Endothelial cell of umbilical vein (primary cell): ENCODE results near the gene YWHAQ. TPM values are rescaled to one million over a fixed set of nuclear protein-coding genes. Genes with fewer than 3 reads are reported as not detected.
"Not testable (repeated sequence)": the region's sequence is repeated elsewhere in the genome, so short reads cannot be mapped to it uniquely, and the experiment has no call there.

Source experiments
- BruUV-seq: library from RNA; stranded (reverse); fragments of 400-500 nt; replicated peaks from 2 replicates; lab custom pipeline; 2021; lab: Mats Ljungman, UMichigan
- CTCF ChIA-PET: fragments of 300-600, 350-600 bp; sonication (Branson Sonifier 250); formaldehyde crosslinking; loops from one replicate; lab custom pipeline; 2021; ENCODE audit warnings: antibody characterized with exemption, inconsistent platforms; lab: Charles Lee
- POLR2A ChIA-PET: fragments of 300-600, 350-600 bp; sonication (Branson Sonifier 250); formaldehyde crosslinking; loops from one replicate; lab custom pipeline; 2021; ENCODE audit warnings: antibody characterized with exemption, inconsistent platforms; lab: Charles Lee
- DNase-seq: peaks from one replicate; pipeline ENCODE4 v3.0.0-alpha.2; 2011; ENCODE audit warnings: low read depth, low spot score
- FAIRE-seq: peaks from 2 replicates; lab custom pipeline; 2011; peaks lifted over from hg19 to GRCh38; lab: Jason Lieb, UNC
- H2AFZ ChIP-seq: 2 replicates; pipeline ENCODE4 v1.6.0; 2012; ENCODE audit warnings: low read depth, low read length, control low read depth, inconsistent platforms
- H3K27ac ChIP-seq: 2 replicates; pipeline ENCODE4 v1.5.1; 2011; ENCODE audit warnings: low read depth, mild to moderate bottlenecking, control low read depth, low read length, moderate library complexity; ENCODE audit not compliant: insufficient read depth
- H3K27me3 ChIP-seq, 2 experiments: 2 replicates each; pipeline versions ENCODE4 v1.6.0 to v1.6.1; 2011; ENCODE audit warnings: low read length in 2 of 2, mixed read lengths in 1 of 2; ENCODE audit not compliant: control insufficient read depth in 2 of 2, insufficient read depth in 2 of 2
- H3K36me3 ChIP-seq, 2 experiments: 2 replicates in 1 of 2; 3 replicates in 1 of 2; pipeline ENCODE4 v1.5.1; 2011; ENCODE audit warnings: low read length in 2 of 2, mild to moderate bottlenecking in 1 of 2, moderate library complexity in 1 of 2; ENCODE audit not compliant: control insufficient read depth in 2 of 2, insufficient read depth in 2 of 2; ENCODE audit errors: extremely low read depth in 1 of 2
- H3K4me1 ChIP-seq: 3 replicates; pipeline ENCODE4 v1.5.1; 2011; ENCODE audit warnings: mild to moderate bottlenecking, low read length; ENCODE audit not compliant: control insufficient read depth, insufficient read depth; ENCODE audit errors: extremely low read depth
- H3K4me2 ChIP-seq: 2 replicates; pipeline ENCODE4 v1.6.1; 2011; ENCODE audit warnings: low read length, control low read depth, mixed read lengths; ENCODE audit not compliant: insufficient read depth
- H3K4me3 ChIP-seq, 3 experiments: fragments of 200-600 bp in 1 of 3; sonication (generic), shearing (Covaris generic) in 1 of 3; replicated peaks in 1 of 3; 2 replicates each; pipeline ENCODE4 v1.5.1; 2011 to 2016; ENCODE audit warnings: control low read depth in 3 of 3, low read length in 3 of 3, mild to moderate bottlenecking in 2 of 3, inconsistent platforms in 1 of 3, low read depth in 1 of 3, moderate library complexity in 1 of 3; ENCODE audit not compliant: insufficient read depth in 1 of 3
- H3K79me2 ChIP-seq: 2 replicates; pipeline ENCODE4 v1.6.0; 2012; ENCODE audit warnings: low read length, inconsistent platforms; ENCODE audit not compliant: control insufficient read depth, insufficient read depth
- H3K9ac ChIP-seq: replicated peaks from 2 replicates; pipeline ENCODE3; 2011; ENCODE audit warnings: low read length, control low read depth; ENCODE audit not compliant: insufficient read depth; ENCODE audit errors: extremely low read depth
- H3K9me1 ChIP-seq: replicated peaks from 3 replicates; pipeline ENCODE4 v1.6.0; 2011; ENCODE audit warnings: mild to moderate bottlenecking, low read length; ENCODE audit not compliant: control insufficient read depth, insufficient read depth; ENCODE audit errors: extremely low read depth
- H3K9me3 ChIP-seq: replicated peaks from 2 replicates; pipeline ENCODE4 v1.5.1; 2012; ENCODE audit warnings: low read length, inconsistent platforms; ENCODE audit not compliant: control insufficient read depth, insufficient read depth
- H4K20me1 ChIP-seq: replicated peaks from 2 replicates; pipeline ENCODE3; 2011; ENCODE audit warnings: mild to moderate bottlenecking, low read length; ENCODE audit not compliant: control insufficient read depth, insufficient read depth; ENCODE audit errors: extremely low read depth
- CTCF ChIP-seq, 2 donors: IDR thresholded peaks; 1 replicate in 1 of 2; 2 replicates in 1 of 2; pipeline ENCODE4 v1.5.1; 2011; ENCODE audit warnings: low read length in 2 of 2, mild to moderate bottlenecking in 2 of 2, moderate library complexity in 2 of 2, control low read depth in 1 of 2, inconsistent platforms in 1 of 2, low read depth in 1 of 2; ENCODE audit not compliant: insufficient read depth in 1 of 2; ENCODE audit errors: extremely low read depth in 1 of 2
- EZH2 ChIP-seq: IDR thresholded peaks from 2 replicates; pipeline ENCODE4 v1.6.1; 2012; ENCODE audit warnings: borderline replicate concordance, low read depth, mild to moderate bottlenecking, moderate library complexity, low read length, inconsistent platforms; ENCODE audit not compliant: severe bottlenecking
- FOS ChIP-seq: IDR thresholded peaks from 2 replicates; pipeline ENCODE4 v1.6.1; 2011; ENCODE audit warnings: mild to moderate bottlenecking, low read length, moderate library complexity, borderline replicate concordance; ENCODE audit not compliant: insufficient read depth
- GATA2 ChIP-seq: IDR thresholded peaks from 2 replicates; pipeline ENCODE4 v1.7.0; 2011; ENCODE audit warnings: low read depth, mild to moderate bottlenecking, moderate library complexity, mixed read lengths, low read length; ENCODE audit not compliant: insufficient read length, insufficient read depth
- JUN ChIP-seq: IDR thresholded peaks from 2 replicates; pipeline ENCODE4 v1.6.1; 2011; ENCODE audit warnings: borderline replicate concordance, low read depth; ENCODE audit not compliant: insufficient read length, insufficient read depth
- MAX ChIP-seq: IDR thresholded peaks from 2 replicates; pipeline ENCODE4 v1.6.1; 2011; ENCODE audit not compliant: insufficient read depth, insufficient read length
- MYC ChIP-seq: IDR thresholded peaks from one replicate; pipeline ENCODE4 v1.6.1; 2011; ENCODE audit warnings: mild to moderate bottlenecking, low read depth, low read length
- POLR2A ChIP-seq: IDR thresholded peaks from 2 replicates; pipeline ENCODE4 v1.6.1; 2012; ENCODE audit warnings: low read depth, mild to moderate bottlenecking, control low read depth, low read length
- POLR2AphosphoS5 ChIP-seq: IDR thresholded peaks from 2 replicates; pipeline ENCODE4 v1.6.1; 2012; ENCODE audit warnings: low read depth, mild to moderate bottlenecking, control low read depth, low read length, moderate library complexity; ENCODE audit not compliant: insufficient read depth
- dilution Hi-C: fragments of 300-500 bp; cut with MboI; formaldehyde crosslinking; loops from one replicate; pipeline ENCODE4 v1.15.0; 2019; ENCODE audit warnings: low sequenced_read_pairs; ENCODE audit not compliant: extremely low pct_ligation_motif_present
- intact Hi-C: fragments of 100-400 bp; cut with micrococcal nuclease; formaldehyde crosslinking; loops from one replicate; pipeline ENCODE4 v1.10.0; 2022
- polyA plus RNA-seq, 4 experiments: library from polyadenylated mRNA; depleted of rRNA in 3 of 4; stranded (reverse) in 3 of 4; unstranded in 1 of 4; fragments of >200 nt; gene quantifications; 2 replicates each; pipeline versions ENCODE4 v1.2.1 to v1.2.3, GENCODE V29; 2011 to 2012; ENCODE audit warnings: missing spikeins in 1 of 4
- total RNA-seq: library from RNA; stranded (reverse); gene quantifications from 2 replicates; pipeline ENCODE4 v1.2.3, GENCODE V29; 2021

Gene YWHAQ
- total and polyA plus RNA-seq, 2 donors (not counting 3 experiments of a cell fraction or from before 2014, with no cell fraction given) = 217 to 456 TPM

GRCh38 chr2:9585486-9585885 lies 45.3 kb downstream of the YWHAQ start:
- CTCF ChIA-PET = no interaction called here

GRCh38 chr2:9584902-9585301 lies 45.9 kb downstream of the YWHAQ start:
- H3K9me3 ChIP-seq, H3K27ac ChIP-seq, H2AFZ ChIP-seq, CTCF ChIA-PET, DNase-seq, POLR2A ChIA-PET, H3K4me3 ChIP-seq, intact Hi-C loops, H3K27me3 ChIP-seq, FAIRE-seq, H3K9ac ChIP-seq, H3K9me1 ChIP-seq, dilution Hi-C loops, H3K4me1 ChIP-seq, BruUV-seq, H3K4me2 ChIP-seq, H4K20me1 ChIP-seq: not testable (repeated sequence)
- H3K36me3 ChIP-seq = peaks cover 7 to 19% of the 10 kb centered on the region in 2 experiments
- peaks cover 32% of the 10 kb centered on the region for H3K79me2 ChIP-seq

More at GRCh38 chr2:9585486-9585885, 45.3 kb downstream of the YWHAQ start:
- H4K20me1 ChIP-seq = no peaks in the 10 kb centered on the region
- no peaks in the 10 kb centered on the region for H3K9me1 ChIP-seq
- H3K36me3 ChIP-seq = peaks cover 7 to 19% of the 10 kb centered on the region in 2 experiments
- H3K4me1 ChIP-seq = no peaks in the 10 kb centered on the region
- no peak overlapping the region for H3K4me2 ChIP-seq
- no peak overlapping the region for H3K27ac ChIP-seq
- H3K27me3 ChIP-seq = no peaks in the 10 kb centered on the region
- H2AFZ ChIP-seq = no peak overlapping the region
- FAIRE-seq = no peak
- no peak for DNase-seq
- no peaks in the 10 kb centered on the region for H3K9me3 ChIP-seq
- peaks cover 37% of the 10 kb centered on the region for H3K79me2 ChIP-seq
- intact Hi-C loops (no loop called here), dilution Hi-C loops (no loop called here)
- POLR2A ChIA-PET = no interaction called here
- H3K4me3 ChIP-seq = no peak overlapping the region
- H3K9ac ChIP-seq = no peak overlapping the region
- no TSS peak for BruUV-seq
- TF ChIP-seq POLR2AphosphoS5 (no peak), EZH2 (no peak), FOS (no peak), MAX (no peak), CTCF (IDR thresholded peaks at IDR 0.05; ENCODE audit: extremely low read depth in 1 of 2, insufficient read depth in 1 of 2, low read depth in 1 of 2, low read length in 2 of 2) (no peak), JUN (no peak), MYC (no peak), GATA2 (no peak), POLR2A (no peak)
